GM23248 (cell line): Measurements from ENCODE around the gene ICA1. TPM values are rescaled to one million over a fixed set of nuclear protein-coding genes. Genes with fewer than 3 reads are reported as not detected.
"Not testable (repeated sequence)": the region's sequence is repeated elsewhere in the genome, so short reads cannot be mapped to it uniquely, and the experiment has no call there.

ENCODE experiments used
- DNase-seq: peaks from one replicate; pipeline ENCODE4 v3.0.0-alpha.2; 2015
- H2AFZ ChIP-seq: fragments of 200-600 bp; sonication (generic); 2 replicates; pipeline ENCODE4 v1.6.1; 2016; ENCODE audit warnings: antibody characterized with exemption
- H3F3A ChIP-seq: fragments of 200-600 bp; sonication (generic); 2 replicates; pipeline ENCODE4 v1.6.1; 2016; ENCODE audit warnings: mild to moderate bottlenecking, antibody characterized with exemption, mixed run types; ENCODE audit not compliant: insufficient read depth
- H3K27ac ChIP-seq: fragments of 200-600 bp; sonication (generic); 2 replicates; pipeline ENCODE4 v1.5.1; 2016; ENCODE audit warnings: mild to moderate bottlenecking
- H3K27me3 ChIP-seq: fragments of 200-600 bp; sonication (generic); replicated peaks from 2 replicates; pipeline ENCODE4 v1.6.1; 2016; ENCODE audit warnings: mild to moderate bottlenecking; ENCODE audit not compliant: insufficient read depth
- H3K36me3 ChIP-seq: fragments of 200-600 bp; sonication (generic); 2 replicates; pipeline ENCODE4 v1.6.1; 2016; ENCODE audit warnings: low read depth, mild to moderate bottlenecking
- H3K4me1 ChIP-seq: fragments of 200-600 bp; sonication (generic); 2 replicates; pipeline ENCODE4 v1.6.1; 2016; ENCODE audit warnings: mild to moderate bottlenecking; ENCODE audit not compliant: insufficient read depth
- H3K4me2 ChIP-seq: fragments of 200-600 bp; sonication (generic); one replicate; pipeline ENCODE4 v1.6.1; 2016; ENCODE audit warnings: mild to moderate bottlenecking; ENCODE audit not compliant: unreplicated experiment
- H3K4me3 ChIP-seq: fragments of 200-600 bp; sonication (generic); 2 replicates; pipeline ENCODE4 v1.5.1; 2016; ENCODE audit warnings: mild to moderate bottlenecking
- H3K79me2 ChIP-seq: fragments of 200-600 bp; sonication (generic); 2 replicates; pipeline ENCODE4 v1.6.1; 2016; ENCODE audit warnings: mild to moderate bottlenecking; ENCODE audit not compliant: insufficient read depth
- H3K9ac ChIP-seq: fragments of 200-600 bp; sonication (generic); 2 replicates; pipeline ENCODE4 v1.6.1; 2016; ENCODE audit warnings: mild to moderate bottlenecking
- H3K9me2 ChIP-seq: fragments of 200-600 bp; sonication (generic); 2 replicates; pipeline ENCODE4 v1.6.1; 2016; ENCODE audit warnings: mixed run types, mild to moderate bottlenecking, moderate library complexity; ENCODE audit not compliant: insufficient read depth
- H3K9me3 ChIP-seq: fragments of 200-600 bp; sonication (generic); one replicate; pipeline ENCODE4 v1.6.1; 2017; ENCODE audit warnings: low read depth
- H4K20me1 ChIP-seq: fragments of 200-600 bp; sonication (generic); 2 replicates; pipeline ENCODE4 v1.6.0; 2016; ENCODE audit not compliant: insufficient read depth
- EZH2 ChIP-seq: fragments of 200-600 bp; sonication (generic); IDR thresholded peaks from 2 replicates; pipeline ENCODE4 v1.6.1; 2018; ENCODE audit warnings: antibody characterized with exemption, mild to moderate bottlenecking; ENCODE audit not compliant: insufficient read depth, poor library complexity, severe bottlenecking
- EZH2phosphoT487 ChIP-seq: fragments of 200-600 bp; sonication (generic); IDR thresholded peaks from 2 replicates; pipeline ENCODE4 v1.6.1; 2018; ENCODE audit warnings: antibody characterized with exemption, moderate library complexity, mild to moderate bottlenecking, low read depth; ENCODE audit not compliant: insufficient read depth
- WGBS, 2 experiments: methylation state at CpG; one replicate each; pipeline ENCODE4 v1.1.6; 2015 to 2017; ENCODE audit warnings: low lambda C conversion rate in 2 of 2, low coverage in 1 of 2; ENCODE audit errors: missing lambda C conversion rate in 2 of 2; 5-methylcytosine and 5-hydroxymethylcytosine counted together
- in situ Hi-C: fragments of 300-500 bp; cut with MboI; formaldehyde crosslinking; loops from 2 replicates; pipeline ENCODE4 v1.15.0; 2020
- polyA plus RNA-seq: library from polyadenylated mRNA; unstranded; fragments of >200 nt; fragmentation: Nextera tagmentation; extraction: Ambion mirVana; gene quantifications from 2 replicates; pipeline ENCODE4 v1.2.1, GENCODE V29; 2016
- total RNA-seq: library from RNA; depleted of rRNA; stranded (reverse); fragments of >200 nt; shearing (Covaris generic); gene quantifications from 2 replicates; pipeline ENCODE4 v1.2.3, GENCODE V29; 2014

Gene ICA1
- total and polyA plus RNA-seq, 2 experiments from 2014 or later: not detected

- no peak overlapping the region for H3K9ac ChIP-seq
- 15 to 23% methylated on average over 1 of the region's 1 CpG for WGBS, 2 experiments
- H3K9me2 ChIP-seq: no peaks in the 10 kb centered on the region
- no peaks in the 10 kb centered on the region for H3K9me3 ChIP-seq
- H3K79me2 ChIP-seq: no peaks in the 10 kb centered on the region
- in situ Hi-C loops: no loop called here
- H3K4me1 ChIP-seq: no peaks in the 10 kb centered on the region
- TF ChIP-seq EZH2phosphoT487: no peak
- TF ChIP-seq EZH2: no peak
- H3K4me3 ChIP-seq: no peak overlapping the region
- no peaks in the 10 kb centered on the region for H3F3A ChIP-seq
- H2AFZ ChIP-seq: no peak overlapping the region
- no peaks in the 10 kb centered on the region for H3K27me3 ChIP-seq
- no peak overlapping the region for H3K27ac ChIP-seq
- DNase-seq: no peak
- H3K4me2 ChIP-seq: no peak overlapping the region
- no peaks in the 10 kb centered on the region for H4K20me1 ChIP-seq
- H3K36me3 ChIP-seq: no peaks in the 10 kb centered on the region
Observed at GRCh38 chr7:8250547-8250946, 11.4 kb downstream of the ICA1 start.

GRCh38 chr7:8249121-8249520 is 12.8 kb downstream of the ICA1 start:
- no peak for DNase-seq
- H3K27me3 ChIP-seq: no peaks in the 10 kb centered on the region
- no peaks in the 10 kb centered on the region for H3K4me1 ChIP-seq
- H3K79me2 ChIP-seq: no peaks in the 10 kb centered on the region
- H3K9ac ChIP-seq: no peak overlapping the region
- H2AFZ ChIP-seq: no peak overlapping the region
- H4K20me1 ChIP-seq: no peaks in the 10 kb centered on the region
- H3K36me3 ChIP-seq: no peaks in the 10 kb centered on the region
- H3K27ac ChIP-seq: no peak overlapping the region
- in situ Hi-C loops: no loop called here
- no peaks in the 10 kb centered on the region for H3K9me3 ChIP-seq
- WGBS, 2 experiments: 35 to 46% methylated on average over 4 of the region's 4 CpGs
- H3K4me3 ChIP-seq: no peak overlapping the region
- TF ChIP-seq EZH2phosphoT487 (no peak), EZH2 (no peak)
- H3K9me2 ChIP-seq: no peaks in the 10 kb centered on the region
- no peak overlapping the region for H3K4me2 ChIP-seq
- no peaks in the 10 kb centered on the region for H3F3A ChIP-seq

- no peak for TF ChIP-seq EZH2phosphoT487
- Histone ChIP-seq H3K4me3 (no peak overlapping the region), H2AFZ (no peak overlapping the region)
Observed at GRCh38 chr7:8246020-8246419, 15.9 kb downstream of the ICA1 start.

GRCh38 chr7:8245032-8245431 is 16.9 kb downstream of the ICA1 start:
- DNase-seq, H3K9me3 ChIP-seq, H2AFZ ChIP-seq, H3F3A ChIP-seq, H3K9me2 ChIP-seq, H3K4me3 ChIP-seq, H3K27ac ChIP-seq, H3K4me2 ChIP-seq, H3K36me3 ChIP-seq, in situ Hi-C loops, H3K79me2 ChIP-seq, H3K27me3 ChIP-seq, H3K4me1 ChIP-seq, H3K9ac ChIP-seq, H4K20me1 ChIP-seq: not testable (repeated sequence)
- 70 to 72% methylated on average over 5 of the region's 5 CpGs for WGBS, 2 experiments

More at GRCh38 chr7:8246020-8246419, 15.9 kb downstream of the ICA1 start:
- Histone ChIP-seq H3K4me2 (no peak overlapping the region), H3F3A (no peaks in the 10 kb centered on the region), H4K20me1 (no peaks in the 10 kb centered on the region), H3K9me2 (no peaks in the 10 kb centered on the region), H3K4me1 (no peaks in the 10 kb centered on the region), H3K9me3 (no peaks in the 10 kb centered on the region), H3K79me2 (no peaks in the 10 kb centered on the region), H3K27ac (no peak overlapping the region), H3K36me3 (no peaks in the 10 kb centered on the region), H3K27me3 (no peaks in the 10 kb centered on the region), H3K9ac (no peak overlapping the region)
- in situ Hi-C loops: no loop called here
- 57 to 65% methylated on average over 2 of the region's 2 CpGs for WGBS, 2 experiments
- no peak for DNase-seq

- H3K4me3 ChIP-seq, H3K79me2 ChIP-seq, H3K36me3 ChIP-seq, H3K9ac ChIP-seq, in situ Hi-C loops, H3K9me2 ChIP-seq, H3K27me3 ChIP-seq, H3F3A ChIP-seq, H4K20me1 ChIP-seq, H3K27ac ChIP-seq, H3K4me2 ChIP-seq, DNase-seq, H3K4me1 ChIP-seq, H2AFZ ChIP-seq, H3K9me3 ChIP-seq: not testable (repeated sequence)
- 24 to 26% methylated on average over 5 of the region's 5 CpGs for WGBS, 2 experiments
Observed at GRCh38 chr7:8243059-8243458, 18.9 kb downstream of the ICA1 start.

GRCh38 chr7:8239702-8240362 is 22.1 kb downstream of the ICA1 start:
- H3K9me3 ChIP-seq, H3K9me2 ChIP-seq, H3K9ac ChIP-seq, H2AFZ ChIP-seq, H4K20me1 ChIP-seq, DNase-seq, H3K4me1 ChIP-seq, H3K36me3 ChIP-seq, H3K79me2 ChIP-seq, H3K27ac ChIP-seq, H3F3A ChIP-seq, H3K4me2 ChIP-seq, H3K27me3 ChIP-seq, in situ Hi-C loops, H3K4me3 ChIP-seq: not testable (repeated sequence)
- 33 to 40% methylated on average over 10 of the region's 10 CpGs for WGBS, 2 experiments
